CD14-positive monocyte (primary cell): ENCODE measurements around the gene PERM1. TPM values are rescaled to one million over a fixed set of nuclear protein-coding genes. Genes with fewer than 3 reads are reported as not detected.

ENCODE experiments used
- DNase-seq, 3 donors: peaks; one replicate each; pipeline ENCODE4 v3.0.0-alpha.2; 2011 to 2022
- H2AFZ ChIP-seq: 2 replicates; pipeline ENCODE4 v1.6.0; 2012; ENCODE audit warnings: mild to moderate bottlenecking, low read depth, low read length, inconsistent platforms; ENCODE audit not compliant: insufficient read depth, poor library complexity, severe bottlenecking
- H3K27ac ChIP-seq, 2 donors: 1 replicate in 1 of 2; 2 replicates in 1 of 2; pipeline ENCODE4 v1.5.1; 2012 to 2013; ENCODE audit warnings: low read length in 2 of 2, control low read depth in 1 of 2, inconsistent platforms in 1 of 2, low read depth in 1 of 2, mild to moderate bottlenecking in 1 of 2
- H3K27me3 ChIP-seq, 2 donors: one replicate each; pipeline versions ENCODE4 v1.6.0 to v1.6.1; 2011 to 2013; ENCODE audit warnings: low read length in 2 of 2; ENCODE audit not compliant: control insufficient read depth in 2 of 2, insufficient read depth in 2 of 2
- H3K36me3 ChIP-seq, 2 donors: replicated peaks in 1 of 2; 1 replicate in 1 of 2; 2 replicates in 1 of 2; pipeline versions ENCODE4 v1.5.1 to v1.6.1; 2012 to 2013; ENCODE audit warnings: low read length in 2 of 2, control low read depth in 1 of 2, inconsistent platforms in 1 of 2, mild to moderate bottlenecking in 1 of 2; ENCODE audit not compliant: insufficient read depth in 2 of 2, control insufficient read depth in 1 of 2
- H3K4me1 ChIP-seq, 2 donors: 1 replicate in 1 of 2; 2 replicates in 1 of 2; pipeline versions ENCODE4 v1.5.1 to v1.6.1; 2012 to 2013; ENCODE audit warnings: low read length in 2 of 2, control low read depth in 1 of 2, inconsistent platforms in 1 of 2, mild to moderate bottlenecking in 1 of 2, moderate library complexity in 1 of 2; ENCODE audit not compliant: insufficient read depth in 2 of 2, control insufficient read depth in 1 of 2
- H3K4me2 ChIP-seq: replicated peaks from 2 replicates; pipeline ENCODE3; 2012; ENCODE audit warnings: low read length, moderate library complexity, mild to moderate bottlenecking; ENCODE audit not compliant: poor library complexity, severe bottlenecking; ENCODE audit errors: extremely low read depth
- H3K4me3 ChIP-seq, 3 experiments: fragments of 200-600 bp in 1 of 3; sonication (generic) in 1 of 3; replicated peaks in 1 of 3; 1 replicate in 2 of 3; 2 replicates in 1 of 3; pipeline ENCODE4 v1.5.1; 2011 to 2013; ENCODE audit warnings: low read length in 3 of 3, mild to moderate bottlenecking in 3 of 3, control low read depth in 2 of 3, low read depth in 2 of 3, inconsistent platforms in 1 of 3, moderate library complexity in 1 of 3
- H3K79me2 ChIP-seq: 2 replicates; pipeline ENCODE4 v1.6.0; 2012; ENCODE audit warnings: mild to moderate bottlenecking, control low read depth, inconsistent platforms, low read length, moderate library complexity; ENCODE audit not compliant: insufficient read depth
- H3K9ac ChIP-seq: 2 replicates; pipeline ENCODE4 v1.6.0; 2017; ENCODE audit warnings: low read length, mild to moderate bottlenecking; ENCODE audit not compliant: insufficient read depth, poor library complexity, severe bottlenecking
- H3K9me3 ChIP-seq, 2 donors: replicated peaks in 1 of 2; 1 replicate in 1 of 2; 2 replicates in 1 of 2; pipeline versions ENCODE4 v1.5.1 to v1.6.1; 2012 to 2013; ENCODE audit warnings: low read length in 2 of 2, control low read depth in 1 of 2; ENCODE audit not compliant: control insufficient read depth in 1 of 2, insufficient read depth in 1 of 2
- H4K20me1 ChIP-seq: 2 replicates; pipeline ENCODE4 v1.6.0; 2012; ENCODE audit warnings: mild to moderate bottlenecking, low read length, control low read depth, moderate library complexity; ENCODE audit not compliant: insufficient read depth
- H3K27ac Mint-ChIP-seq, 7 donors: one replicate each; pipeline ENCODE4 v1.8.0; 2020; ENCODE audit warnings: mild to moderate bottlenecking in 7 of 7, mixed read lengths in 7 of 7, moderate library complexity in 6 of 7, inconsistent platforms in 2 of 7
- H3K27me3 Mint-ChIP-seq, 3 donors: one replicate each; pipeline ENCODE4 v1.8.0; 2021 to 2022; ENCODE audit warnings: low read depth in 3 of 3, mild to moderate bottlenecking in 3 of 3, mixed read lengths in 3 of 3, moderate library complexity in 3 of 3, inconsistent platforms in 1 of 3
- H3K36me3 Mint-ChIP-seq, 2 donors: one replicate each; pipeline ENCODE4 v1.8.0; 2020; ENCODE audit warnings: mixed read lengths in 2 of 2, inconsistent platforms in 1 of 2, mild to moderate bottlenecking in 1 of 2
- H3K4me1 Mint-ChIP-seq: one replicate; pipeline ENCODE4 v1.8.0; 2020; ENCODE audit warnings: mild to moderate bottlenecking, mixed read lengths
- H3K4me3 Mint-ChIP-seq, 2 donors: one replicate each; pipeline ENCODE4 v1.8.0; 2020; ENCODE audit warnings: mild to moderate bottlenecking in 2 of 2, mixed read lengths in 2 of 2, moderate library complexity in 1 of 2
- H3K9me3 Mint-ChIP-seq, 7 donors: one replicate each; pipeline ENCODE4 v1.8.0; 2020 to 2022; ENCODE audit warnings: mixed read lengths in 7 of 7, mild to moderate bottlenecking in 6 of 7, moderate library complexity in 6 of 7, inconsistent platforms in 2 of 7
- CTCF ChIP-seq: fragments of 200-600 bp; IDR thresholded peaks from one replicate; pipeline ENCODE4 v1.8.0; 2022; ENCODE audit warnings: antibody characterized with exemption, mild to moderate bottlenecking
- WGBS: methylation state at CpG from one replicate; pipeline ENCODE4 v1.1.5; 2013; ENCODE audit warnings: missing lambda C conversion rate; ENCODE audit not compliant: insufficient coverage; 5-methylcytosine and 5-hydroxymethylcytosine counted together
- intact Hi-C, 2 donors: fragments of 100-400 bp; cut with micrococcal nuclease; formaldehyde crosslinking; loops; one replicate each; pipeline versions ENCODE4 v1.15.0 to v1.15.1; 2023
- polyA plus RNA-seq, 3 donors: library from polyadenylated mRNA; depleted of rRNA in 1 of 3; unstranded in 2 of 3; stranded (reverse) in 1 of 3; fragments of 300-500 nt in 2 of 3; fragments of >200 nt in 1 of 3; fragmentation: Illumina TruSeq in 2 of 3; gene quantifications; 1 replicate in 2 of 3; 2 replicates in 1 of 3; pipeline ENCODE4 v1.2.3, GENCODE V29; 2012 to 2021

PERM1 gene
- polyA plus RNA-seq, 3 donors: not detected

DNA sequence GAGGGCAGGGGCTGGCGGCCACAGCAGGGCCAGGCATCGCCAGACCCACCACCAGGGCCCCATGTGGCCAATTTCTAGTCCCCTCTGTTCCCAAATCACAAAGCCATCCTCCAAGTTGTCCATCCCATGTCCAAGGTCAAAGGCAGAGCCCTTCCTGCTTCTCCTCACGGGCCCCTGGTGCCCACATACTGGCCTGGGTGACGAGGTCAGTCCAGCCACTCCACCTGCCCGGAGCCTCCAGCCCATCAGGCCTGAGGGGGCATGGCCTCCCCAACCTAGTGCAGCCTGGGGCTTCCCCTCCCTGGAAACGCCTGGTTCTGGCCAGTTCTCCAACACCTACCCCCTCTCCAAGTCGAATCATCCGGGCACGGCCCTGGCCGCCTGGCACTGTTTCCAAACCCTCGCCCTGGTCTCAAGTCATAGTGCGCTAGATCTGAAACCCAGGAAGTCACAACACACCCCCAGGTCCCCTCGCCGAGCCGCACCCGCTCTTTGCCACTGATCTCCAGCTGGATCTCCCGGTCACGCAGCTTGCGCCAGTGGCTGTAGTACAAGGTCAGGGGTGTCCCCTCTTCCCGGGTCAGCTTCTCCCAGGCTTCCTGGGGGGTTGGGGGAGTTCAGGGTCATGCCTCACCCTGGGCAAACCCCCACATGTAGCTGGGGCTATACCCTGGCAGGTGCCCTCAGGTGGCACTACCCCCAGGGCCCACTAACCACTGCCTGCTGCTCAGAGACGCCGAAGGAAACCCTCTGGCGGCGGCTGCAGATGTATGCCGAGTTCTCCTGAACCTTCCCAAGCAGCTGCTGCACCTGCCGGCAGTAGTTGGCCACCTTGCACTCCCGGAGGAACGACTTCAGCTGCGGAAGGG lies 36.0 kb downstream of the PERM1 start:
- peaks cover 12 to 24% of the 10 kb centered on the region in 2 donors for H3K27me3 ChIP-seq
- no peak for TF ChIP-seq CTCF
- DNase-seq: no peak
- intact Hi-C loops: no loop called here
- H2AFZ ChIP-seq: no peak overlapping the region
- WGBS: 93% methylated on average over 25 of the region's 29 CpGs
- peaks cover 28% of the 10 kb centered on the region for H4K20me1 ChIP-seq
- Mint-ChIP-seq H3K27me3 (peaks cover 19 to 33% (median 22%) of the 10 kb centered on the region in 3 donors), H3K9me3 (peaks cover 0 to 9% (median 2%) of the 10 kb centered on the region in 7 donors), H3K27ac (no peak overlapping the region), H3K4me1 (peaks cover 3% of the 10 kb centered on the region), H3K36me3 (peaks cover 64 to 75% of the 10 kb centered on the region in 2 donors), H3K4me3 (no peak overlapping the region)
- peaks cover 4 to 20% of the 10 kb centered on the region in 2 donors for H3K4me1 ChIP-seq
- H3K4me3 ChIP-seq: no peak overlapping the region
- H3K9me3 ChIP-seq: no peaks in the 10 kb centered on the region
- peaks cover 62 to 65% of the 10 kb centered on the region in 2 donors for H3K36me3 ChIP-seq
- no peak overlapping the region for H3K27ac ChIP-seq
- no peak overlapping the region for H3K4me2 ChIP-seq
- no peaks in the 10 kb centered on the region for H3K79me2 ChIP-seq
- no peak overlapping the region for H3K9ac ChIP-seq

DNA sequence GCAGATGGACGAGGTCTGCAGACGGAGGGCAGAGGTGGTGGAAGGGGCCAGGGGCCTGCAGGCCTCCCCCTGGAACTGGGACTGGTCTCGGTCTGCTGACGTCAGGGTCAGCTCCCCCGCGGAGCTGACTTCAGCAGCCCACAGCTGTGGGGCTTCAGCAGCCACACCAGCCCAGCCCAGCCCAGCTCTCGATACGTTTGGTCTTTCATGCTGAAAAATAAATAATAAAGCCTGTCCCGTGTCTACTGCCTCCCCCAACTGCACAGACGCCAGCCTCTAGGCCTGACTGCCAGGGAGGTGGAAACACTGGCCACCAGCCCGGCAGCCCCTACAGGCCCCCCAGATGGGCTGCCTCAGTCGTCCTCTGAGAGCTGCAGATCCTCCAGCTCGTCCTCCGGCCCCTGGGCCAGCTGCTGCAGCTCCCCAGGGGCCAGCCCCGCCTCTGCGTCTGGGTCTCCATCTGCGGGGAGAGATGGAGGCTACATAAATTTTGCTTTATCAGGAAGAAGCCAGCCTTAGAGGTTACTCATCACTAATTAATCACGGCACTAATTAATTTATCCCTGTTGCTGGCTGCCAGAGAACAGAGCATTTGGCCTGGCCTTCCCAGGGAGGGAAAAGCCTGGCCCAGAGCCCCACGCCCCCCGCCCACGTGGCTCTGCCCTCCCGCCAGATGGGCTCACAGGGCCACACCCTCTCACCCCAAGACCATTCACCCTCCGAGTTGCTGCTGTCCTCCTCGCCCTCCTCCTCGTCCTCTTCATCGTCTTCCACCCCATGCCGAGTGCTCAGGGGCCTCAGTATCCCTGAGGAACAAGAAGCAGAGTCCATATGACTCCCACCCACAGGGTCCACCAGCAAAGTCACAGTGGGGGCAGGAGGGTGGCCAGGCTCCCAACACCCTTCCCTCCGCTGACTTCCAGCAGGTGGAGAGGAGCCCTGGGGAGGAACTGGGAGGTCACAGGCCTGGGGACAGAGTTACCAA lies 37.3 kb downstream of the PERM1 start:
- Histone ChIP-seq H2AFZ (no peak overlapping the region), H3K4me1 (peaks cover 4 to 30% of the 10 kb centered on the region in 2 donors), H4K20me1 (peaks cover 21% of the 10 kb centered on the region), H3K27me3 (peaks cover 19 to 33% of the 10 kb centered on the region in 2 donors), H3K4me2 (no peak overlapping the region), H3K9me3 (peaks cover 0 to 3% of the 10 kb centered on the region in 2 donors), H3K4me3 (no peak overlapping the region), H3K79me2 (no peaks in the 10 kb centered on the region), H3K9ac (no peak overlapping the region), H3K27ac (no peak overlapping the region), H3K36me3 (peaks cover 50 to 53% of the 10 kb centered on the region in 2 donors)
- 92% methylated on average over 21 of the region's 28 CpGs for WGBS
- H3K36me3 Mint-ChIP-seq: peaks cover 51 to 62% of the 10 kb centered on the region in 2 donors
- H3K27ac Mint-ChIP-seq: no peak overlapping the region
- no peak for TF ChIP-seq CTCF
- no peak for DNase-seq
- intact Hi-C loops: loop anchor here in 1 of 2 donors (5.0 kb wide), 1 partner anchor 52 kb away; no protein-coding TSS in a partner anchor
- peaks cover 28 to 46% (median 33%) of the 10 kb centered on the region in 3 donors for H3K27me3 Mint-ChIP-seq
- H3K9me3 Mint-ChIP-seq: peaks cover 0 to 13% (median 2%) of the 10 kb centered on the region in 7 donors
- H3K4me3 Mint-ChIP-seq: no peak overlapping the region
- H3K4me1 Mint-ChIP-seq: peaks cover 7% of the 10 kb centered on the region
